WERI-Rb-1 (cell line): ENCODE measurements around the gene MATCAP1.
A peak's percentile ranks its signal among the peaks of the same experiment; 100 is the strongest.

Experiments used
- DNase-seq: peaks from one replicate; pipeline ENCODE4 v3.0.0-alpha.2; 2020
- H3K27ac ChIP-seq: fragments of 250-450 bp; sonication (Bioruptor Pico); 2 replicates; pipeline ENCODE4 v1.5.1; 2020; ENCODE audit warnings: mild to moderate bottlenecking, moderate library complexity
- H3K27me3 ChIP-seq: fragments of 250-450 bp; sonication (Bioruptor Pico); 2 replicates; pipeline ENCODE4 v1.5.1; 2021; ENCODE audit warnings: mild to moderate bottlenecking, low read depth, moderate library complexity; ENCODE audit not compliant: insufficient read depth, severe bottlenecking
- H3K36me3 ChIP-seq: fragments of 250-450 bp; sonication (Bioruptor Pico); 2 replicates; pipeline ENCODE4 v1.5.1; 2020; ENCODE audit warnings: mild to moderate bottlenecking, moderate library complexity
- H3K4me3 ChIP-seq: 2 replicates; pipeline ENCODE4 v1.5.1; 2011; ENCODE audit warnings: low read depth, mild to moderate bottlenecking, control low read depth, low read length
- H3K9me3 ChIP-seq: fragments of 250-450 bp; sonication (Bioruptor Pico); 2 replicates; pipeline ENCODE4 v1.5.1; 2021; ENCODE audit warnings: mild to moderate bottlenecking, moderate library complexity; ENCODE audit not compliant: severe bottlenecking
- TF ChIP-seq, protein P1 (sequence below): IDR thresholded peaks from 2 replicates; pipeline ENCODE4 v1.5.1; 2011; ENCODE audit warnings: low read depth, mild to moderate bottlenecking, control low read depth, inconsistent platforms, low read length

Gene MATCAP1

DNA sequence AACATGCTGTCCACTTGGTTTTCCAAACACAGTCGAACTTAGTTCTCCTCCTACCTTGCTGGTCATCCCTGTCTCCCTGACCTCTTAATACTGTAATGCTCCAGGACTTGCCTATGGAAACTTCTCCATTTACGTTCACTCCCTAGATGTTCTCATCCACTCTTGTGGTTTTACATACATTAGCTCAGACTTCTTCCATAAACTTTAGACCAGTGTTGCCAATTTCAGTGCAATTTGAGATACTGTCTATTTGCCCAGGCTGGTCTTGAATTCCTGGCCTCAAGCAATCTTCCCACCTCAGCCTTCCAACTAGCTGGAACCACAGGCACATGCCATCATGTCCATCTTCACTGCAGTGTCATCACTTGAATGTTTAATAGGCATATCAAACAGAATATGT lies 1.5 kb downstream of the MATCAP1 start:
- H3K4me3 ChIP-seq, result no peak overlapping the region
- TF ChIP-seq, protein P1, sequence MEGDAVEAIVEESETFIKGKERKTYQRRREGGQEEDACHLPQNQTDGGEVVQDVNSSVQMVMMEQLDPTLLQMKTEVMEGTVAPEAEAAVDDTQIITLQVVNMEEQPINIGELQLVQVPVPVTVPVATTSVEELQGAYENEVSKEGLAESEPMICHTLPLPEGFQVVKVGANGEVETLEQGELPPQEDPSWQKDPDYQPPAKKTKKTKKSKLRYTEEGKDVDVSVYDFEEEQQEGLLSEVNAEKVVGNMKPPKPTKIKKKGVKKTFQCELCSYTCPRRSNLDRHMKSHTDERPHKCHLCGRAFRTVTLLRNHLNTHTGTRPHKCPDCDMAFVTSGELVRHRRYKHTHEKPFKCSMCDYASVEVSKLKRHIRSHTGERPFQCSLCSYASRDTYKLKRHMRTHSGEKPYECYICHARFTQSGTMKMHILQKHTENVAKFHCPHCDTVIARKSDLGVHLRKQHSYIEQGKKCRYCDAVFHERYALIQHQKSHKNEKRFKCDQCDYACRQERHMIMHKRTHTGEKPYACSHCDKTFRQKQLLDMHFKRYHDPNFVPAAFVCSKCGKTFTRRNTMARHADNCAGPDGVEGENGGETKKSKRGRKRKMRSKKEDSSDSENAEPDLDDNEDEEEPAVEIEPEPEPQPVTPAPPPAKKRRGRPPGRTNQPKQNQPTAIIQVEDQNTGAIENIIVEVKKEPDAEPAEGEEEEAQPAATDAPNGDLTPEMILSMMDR, result no peak
- no peak for DNase-seq
- H3K27me3 ChIP-seq, result no peaks in the 10 kb centered on the region
- peaks cover 27% of the 10 kb centered on the region for H3K36me3 ChIP-seq
- no peaks in the 10 kb centered on the region for H3K9me3 ChIP-seq
- no peak overlapping the region for H3K27ac ChIP-seq

DNA sequence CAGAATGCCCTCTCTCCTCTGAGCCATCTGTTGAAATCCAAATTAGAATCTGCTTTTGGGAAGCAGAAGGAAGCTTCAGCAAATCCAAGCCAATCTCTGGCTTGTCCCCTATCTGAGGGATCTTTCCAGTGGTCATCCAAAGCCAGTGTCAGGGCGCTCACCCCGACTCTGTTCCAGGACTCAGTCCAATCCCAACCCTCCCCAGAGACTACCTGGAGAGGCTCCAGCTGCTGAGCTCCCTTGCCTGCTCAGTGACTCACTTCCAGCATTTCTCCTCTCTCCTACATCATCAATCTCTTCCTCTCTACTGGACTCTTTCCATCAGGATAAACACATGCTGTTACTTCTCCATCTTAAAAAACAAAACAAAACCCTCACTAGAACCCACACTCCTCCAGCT lies 2.4 kb downstream of the MATCAP1 start:
- H3K9me3 ChIP-seq, result no peaks in the 10 kb centered on the region
- TF ChIP-seq, protein P1, result no peak
- no peak overlapping the region for H3K4me3 ChIP-seq
- H3K27ac ChIP-seq, result no peak overlapping the region
- no peak for DNase-seq
- no peaks in the 10 kb centered on the region for H3K27me3 ChIP-seq
- peaks cover 29% of the 10 kb centered on the region for H3K36me3 ChIP-seq

DNA sequence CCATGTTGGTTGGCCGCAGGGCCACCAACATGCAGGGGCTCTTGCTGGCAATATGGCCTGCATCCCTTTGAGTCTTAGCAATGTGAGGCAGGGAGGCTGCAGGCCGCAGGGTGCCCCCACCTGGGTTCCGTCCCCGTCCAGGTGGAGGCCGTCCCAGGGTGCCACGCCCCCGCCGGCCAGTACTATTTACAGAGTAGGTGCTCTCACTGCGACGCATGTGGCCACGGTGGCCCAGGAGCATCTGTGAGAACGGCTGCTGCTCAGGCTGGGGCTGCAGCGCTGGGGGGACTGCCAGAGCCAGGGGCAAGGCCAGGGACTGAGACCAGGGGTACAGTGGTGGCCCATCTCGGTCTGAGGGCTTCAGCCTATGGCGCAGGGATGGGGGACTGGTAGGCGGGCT lies 3.6 kb downstream of the MATCAP1 start:
- TF ChIP-seq, protein P1, result no peak
- Histone ChIP-seq H3K9me3 (no peaks in the 10 kb centered on the region), H3K4me3 (no peak overlapping the region), H3K27me3 (no peaks in the 10 kb centered on the region), H3K27ac (no peak overlapping the region), H3K36me3 (peaks cover 35% of the 10 kb centered on the region)
- no peak for DNase-seq

DNA sequence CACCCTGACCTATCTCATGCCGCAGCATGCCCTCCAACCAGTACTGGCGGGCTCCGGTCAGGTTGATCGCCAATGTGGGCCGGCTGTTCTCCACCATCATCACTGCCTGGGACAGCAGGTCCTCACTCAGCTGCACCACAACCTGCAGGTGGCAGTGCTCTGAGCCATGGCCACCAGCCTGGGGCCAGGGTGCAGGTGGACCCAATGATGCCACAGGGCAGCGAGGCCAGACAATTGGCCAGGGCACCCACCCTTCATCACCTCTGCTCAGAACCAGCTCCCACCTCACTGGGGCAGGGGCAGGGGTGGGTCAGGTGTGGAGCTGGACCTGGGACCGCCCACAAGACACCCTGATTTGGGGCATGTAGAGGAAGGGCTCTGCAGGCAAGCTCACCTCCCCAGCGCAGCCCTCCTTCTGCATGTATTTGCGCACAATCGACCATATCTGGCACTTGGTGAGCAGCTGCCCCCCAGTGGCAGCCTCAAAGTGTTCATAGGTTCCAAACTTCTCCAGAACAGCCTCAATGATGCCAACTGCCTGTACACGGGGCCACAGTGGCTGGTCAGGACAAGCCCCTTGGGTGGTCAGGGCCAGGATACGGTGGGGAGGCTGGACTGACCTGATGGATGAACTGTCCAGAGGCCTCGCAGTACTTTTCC lies 4.2 kb downstream of the MATCAP1 start:
- no peaks in the 10 kb centered on the region for H3K9me3 ChIP-seq
- peaks cover 41% of the 10 kb centered on the region for H3K36me3 ChIP-seq
- TF ChIP-seq, protein P1, result peak; percentile 23
- DNase-seq, result no peak
- no peaks in the 10 kb centered on the region for H3K27me3 ChIP-seq
- H3K27ac ChIP-seq, result no peak overlapping the region
- H3K4me3 ChIP-seq, result no peak overlapping the region

DNA sequence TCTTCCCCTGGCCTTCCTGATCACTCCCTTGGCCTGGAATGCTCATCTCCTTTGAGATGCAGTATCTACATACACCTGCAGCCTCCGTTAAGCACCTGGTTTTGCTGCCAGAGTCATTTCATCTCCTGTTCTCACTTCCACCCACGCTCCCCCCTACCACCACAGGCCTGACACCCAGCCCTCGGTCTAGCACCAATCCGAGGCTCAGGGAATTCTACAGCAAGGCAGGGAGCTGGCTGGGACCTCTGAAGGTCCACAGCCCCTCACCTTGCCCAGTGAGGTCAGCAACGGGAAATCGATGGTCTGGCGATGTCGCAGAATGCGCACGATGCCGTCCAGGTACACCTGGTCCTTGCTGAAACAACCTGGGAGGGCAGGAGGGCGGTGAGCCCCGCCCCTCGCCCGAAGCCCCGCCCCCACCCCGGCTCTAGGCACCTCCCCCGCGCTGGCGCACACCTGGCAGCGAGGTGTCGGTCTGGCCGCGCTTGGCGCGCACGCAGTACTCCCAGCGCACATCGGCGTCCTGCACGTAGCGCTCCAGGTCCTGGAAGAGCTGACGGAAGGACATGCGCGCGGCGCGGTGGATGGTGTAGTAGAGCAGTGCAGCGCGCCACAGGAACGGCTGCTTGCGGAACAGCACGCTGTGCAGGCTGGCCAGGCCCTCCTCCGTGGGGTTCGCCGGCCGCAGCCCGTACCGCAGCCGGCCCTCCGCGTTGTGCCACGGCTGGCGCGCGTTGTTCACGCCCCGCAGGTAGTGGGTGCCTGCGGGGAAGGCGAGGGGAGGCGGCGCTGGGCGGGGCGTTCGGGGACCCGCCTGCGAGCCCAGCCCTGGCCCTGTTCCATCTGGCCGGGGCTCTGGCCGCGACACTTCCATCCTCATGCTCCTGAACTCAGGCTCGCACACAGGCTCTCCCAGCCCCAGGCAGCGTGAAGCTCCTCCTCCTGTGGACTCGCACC lies 5.7 kb downstream of the MATCAP1 start:
- H3K27ac ChIP-seq, result no peak overlapping the region
- peaks cover 41% of the 10 kb centered on the region for H3K36me3 ChIP-seq
- H3K9me3 ChIP-seq, result no peaks in the 10 kb centered on the region
- no peak for DNase-seq
- no peaks in the 10 kb centered on the region for H3K27me3 ChIP-seq
- H3K4me3 ChIP-seq, result no peak overlapping the region
- TF ChIP-seq, protein P1, result no peak
